Globus pallidus (tissue), 1 donor: Measurements from ENCODE around the gene LDLR.
"Not testable (repeated sequence)": the region's sequence is repeated elsewhere in the genome, so short reads cannot be mapped to it uniquely, and the experiment has no call there.

Experiments used
- DNase-seq: peaks from one replicate; pipeline ENCODE4 v3.0.0-alpha.2; 2015; ENCODE audit warnings: low spot score

LDLR gene

GRCh38 chr19:11173516-11174155 is 84.4 kb downstream of the LDLR start:
- DNase-seq = no peak

DNA sequence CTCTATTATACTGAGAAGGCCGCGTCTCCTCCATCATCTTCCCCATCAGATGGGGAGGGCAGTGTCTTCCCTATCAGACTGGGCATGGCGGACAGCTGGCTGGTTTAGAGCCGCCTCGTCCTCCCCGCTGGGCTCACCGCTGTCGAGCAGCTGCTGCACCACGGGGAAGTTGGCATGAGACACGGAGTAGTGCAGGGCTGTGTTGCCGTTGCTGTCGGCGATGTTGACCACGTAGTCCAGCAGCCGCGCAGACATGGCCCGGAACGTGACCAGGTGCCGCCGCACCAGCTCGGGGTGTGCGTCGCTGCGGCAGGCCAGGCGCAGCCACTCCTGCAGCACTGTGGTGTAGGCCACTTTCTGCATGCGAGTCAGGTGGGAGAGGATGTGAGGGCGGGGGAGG is 85.1 kb downstream of the LDLR start:
- no peak for DNase-seq

GRCh38 chr19:11175920-11176319 is 86.7 kb downstream of the LDLR start:
- DNase-seq = no peak

DNA sequence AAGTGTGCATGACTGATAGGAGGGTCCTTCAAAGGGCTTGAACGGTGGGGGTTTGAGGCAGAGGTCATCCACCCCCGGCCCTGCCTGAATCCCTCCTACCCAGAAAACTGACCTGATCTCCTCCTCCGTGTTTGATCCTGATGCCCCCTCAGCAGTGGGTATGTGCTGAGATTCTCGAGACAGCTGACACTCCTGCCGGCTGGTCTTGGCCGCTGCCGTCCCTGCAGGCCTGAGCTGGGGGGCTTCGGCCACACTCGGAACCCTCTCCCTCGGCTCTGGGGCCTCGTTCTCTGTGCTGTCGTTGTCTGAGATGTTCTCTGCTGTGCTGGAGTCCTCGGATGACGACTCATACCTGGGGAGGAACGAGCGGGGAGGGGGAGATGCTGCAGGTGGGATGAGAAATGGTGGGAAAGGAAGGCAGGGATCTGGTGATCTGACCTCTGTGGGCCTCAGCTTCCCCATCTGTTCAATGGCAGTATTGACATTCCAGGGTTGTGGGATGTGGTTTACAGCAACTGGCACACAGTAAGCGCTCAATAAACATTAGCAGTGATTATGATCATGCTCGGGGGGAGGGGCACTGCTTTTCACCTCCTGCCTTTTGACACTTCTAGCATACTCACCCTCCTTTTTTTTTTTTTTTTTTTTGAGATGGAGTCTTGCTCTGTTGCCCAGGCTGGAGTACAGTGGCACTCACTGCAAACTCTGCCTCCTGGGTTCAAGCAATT is 87.4 kb downstream of the LDLR start:
- DNase-seq = no peak

- no peak for DNase-seq
Measured at GRCh38 chr19:11177592-11177991, 88.3 kb downstream of the LDLR start.

GRCh38 chr19:11179145-11179465 is 89.8 kb downstream of the LDLR start:
- not testable (repeated sequence) for DNase-seq

GRCh38 chr19:11179716-11180297 is 90.5 kb downstream of the LDLR start:
- DNase-seq = no peak

- no peak for DNase-seq
Measured at GRCh38 chr19:11180346-11180745, 91.1 kb downstream of the LDLR start.

DNA sequence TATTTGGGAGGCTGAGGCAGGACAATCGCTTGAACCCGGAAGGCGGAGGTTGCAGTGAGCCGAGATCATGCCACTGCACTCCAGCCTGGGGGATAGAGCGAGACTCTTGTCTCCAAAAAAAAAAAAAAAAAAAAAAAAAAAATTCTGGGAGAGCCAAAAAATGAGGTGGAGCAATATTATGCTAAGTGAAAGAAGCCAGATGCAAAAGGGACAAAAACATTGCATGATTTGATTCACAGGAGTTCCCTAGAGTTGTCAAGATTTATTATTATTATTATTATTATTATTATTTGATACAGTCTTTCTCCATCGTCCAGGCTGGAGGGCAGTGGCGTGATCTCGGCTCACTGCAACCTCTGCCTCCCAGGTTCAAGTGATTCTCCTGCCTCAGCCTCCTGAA is 91.7 kb downstream of the LDLR start:
- not testable (repeated sequence) for DNase-seq

GRCh38 chr19:11181488-11181887 is 92.2 kb downstream of the LDLR start:
- DNase-seq = no peak
